GM20000 (cell line): ENCODE data around the gene FABP7.

Experiments
- DNase-seq: peaks from one replicate; pipeline ENCODE4 v3.0.0; 2012; ENCODE audit warnings: low spot score
- TF ChIP-seq, protein P1 (sequence below): IDR thresholded peaks from 2 replicates; pipeline ENCODE4 v1.5.1; 2012; ENCODE audit warnings: mild to moderate bottlenecking, control low read depth; ENCODE audit errors: extremely low read depth, missing control alignments

Gene FABP7

DNA sequence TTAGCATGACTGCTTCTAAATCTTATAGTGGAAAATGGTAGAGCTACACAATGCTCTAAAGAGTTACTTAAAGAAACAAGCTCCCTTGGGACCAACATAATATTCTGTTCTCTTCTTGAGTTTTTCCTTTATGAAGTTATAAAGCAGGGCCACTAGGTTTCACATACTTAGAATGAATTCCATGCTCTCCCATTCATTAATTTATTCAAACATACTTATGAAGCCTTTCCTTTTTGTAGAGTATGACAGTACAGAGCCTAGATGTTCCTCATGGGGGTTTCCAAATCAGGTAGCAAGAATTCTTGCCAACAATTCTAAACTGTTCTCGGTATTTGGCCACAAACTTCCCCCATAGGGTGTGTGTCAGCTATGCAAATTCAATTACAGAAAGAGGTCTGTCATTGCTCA lies 20.6 kb upstream of the FABP7 start:
- TF ChIP-seq, protein P1, sequence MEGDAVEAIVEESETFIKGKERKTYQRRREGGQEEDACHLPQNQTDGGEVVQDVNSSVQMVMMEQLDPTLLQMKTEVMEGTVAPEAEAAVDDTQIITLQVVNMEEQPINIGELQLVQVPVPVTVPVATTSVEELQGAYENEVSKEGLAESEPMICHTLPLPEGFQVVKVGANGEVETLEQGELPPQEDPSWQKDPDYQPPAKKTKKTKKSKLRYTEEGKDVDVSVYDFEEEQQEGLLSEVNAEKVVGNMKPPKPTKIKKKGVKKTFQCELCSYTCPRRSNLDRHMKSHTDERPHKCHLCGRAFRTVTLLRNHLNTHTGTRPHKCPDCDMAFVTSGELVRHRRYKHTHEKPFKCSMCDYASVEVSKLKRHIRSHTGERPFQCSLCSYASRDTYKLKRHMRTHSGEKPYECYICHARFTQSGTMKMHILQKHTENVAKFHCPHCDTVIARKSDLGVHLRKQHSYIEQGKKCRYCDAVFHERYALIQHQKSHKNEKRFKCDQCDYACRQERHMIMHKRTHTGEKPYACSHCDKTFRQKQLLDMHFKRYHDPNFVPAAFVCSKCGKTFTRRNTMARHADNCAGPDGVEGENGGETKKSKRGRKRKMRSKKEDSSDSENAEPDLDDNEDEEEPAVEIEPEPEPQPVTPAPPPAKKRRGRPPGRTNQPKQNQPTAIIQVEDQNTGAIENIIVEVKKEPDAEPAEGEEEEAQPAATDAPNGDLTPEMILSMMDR, result no peak

DNA sequence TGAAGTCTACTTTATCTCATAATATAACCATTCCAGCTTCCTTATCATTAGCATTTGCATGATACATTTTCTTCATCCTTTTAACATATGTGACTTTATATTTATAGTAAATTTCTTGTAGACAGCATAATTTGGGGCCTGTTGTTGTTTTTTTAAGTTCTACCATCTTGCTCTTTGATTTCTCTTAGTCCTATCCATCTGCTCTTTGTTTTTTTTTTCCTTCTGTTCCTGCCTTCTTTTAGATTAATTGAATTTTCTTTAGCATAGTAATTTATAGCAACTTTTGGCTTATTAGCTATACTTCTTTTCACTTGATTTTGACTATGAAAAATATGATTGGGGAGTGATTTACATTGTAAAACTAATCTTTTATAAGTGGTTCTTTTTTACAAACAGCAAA lies 19.2 kb upstream of the FABP7 start:
- TF ChIP-seq, protein P1, result no peak

More for the DNA sequence above, 20.6 kb upstream of the FABP7 start:
- no peak for DNase-seq

DNA sequence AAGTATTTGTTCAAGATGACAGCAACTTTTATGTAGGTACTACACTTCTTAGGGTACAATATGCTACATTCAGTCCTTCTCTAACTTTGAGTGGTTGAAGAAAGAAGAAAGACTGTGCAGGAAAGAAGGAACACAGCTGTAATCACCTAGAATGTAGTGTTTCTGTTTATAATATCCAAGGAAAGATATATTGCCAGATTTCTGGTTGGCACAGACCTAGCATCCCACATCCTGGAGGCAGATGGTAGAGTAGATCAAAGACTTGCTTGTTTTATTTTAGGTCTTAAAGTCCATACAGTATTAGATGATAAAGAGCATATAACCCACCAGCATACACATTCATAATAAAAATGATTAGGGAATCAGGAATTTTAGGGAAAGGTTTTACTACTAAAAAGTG lies 13.3 kb upstream of the FABP7 start:
- TF ChIP-seq, protein P1, result no peak

More for the DNA sequence above, 19.2 kb upstream of the FABP7 start:
- DNase-seq, result no peak

DNA sequence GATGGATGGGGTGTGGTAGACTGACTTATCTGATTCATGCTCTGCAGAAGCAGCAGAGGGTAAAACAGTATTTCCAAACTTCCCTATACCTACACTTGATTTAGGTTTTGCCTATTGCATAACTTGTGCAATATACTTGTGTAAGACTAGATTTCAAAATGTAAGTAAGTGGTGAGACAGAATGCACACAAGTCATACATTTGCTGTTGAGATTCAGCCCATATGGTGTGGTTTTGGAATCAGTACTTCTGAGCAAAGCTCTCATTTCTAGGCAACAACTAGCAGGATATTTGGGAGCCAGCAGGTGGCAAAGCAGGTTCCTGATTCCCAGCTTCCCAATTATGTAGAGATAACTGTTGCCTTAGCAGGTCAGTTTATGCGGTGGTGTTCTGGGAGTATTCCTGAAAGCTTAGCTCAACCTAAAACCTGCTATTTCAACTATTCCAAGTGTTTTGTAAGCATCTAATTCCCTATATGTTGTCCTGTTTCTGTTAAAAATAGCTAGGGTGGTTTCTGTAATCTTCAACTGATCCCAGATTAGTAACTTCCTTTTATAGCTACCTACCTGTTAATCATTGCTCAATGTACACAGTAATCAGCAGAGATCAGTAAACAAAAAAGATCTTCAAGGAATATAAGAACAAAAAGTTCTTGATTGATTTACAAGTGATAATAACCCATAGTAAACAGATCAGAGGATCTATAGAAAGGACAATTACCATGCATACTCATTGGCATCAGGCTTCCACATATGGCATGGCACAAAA lies 8.5 kb upstream of the FABP7 start:
- TF ChIP-seq, protein P1, result no peak
- DNase-seq, result no peak

More for the DNA sequence above, 13.3 kb upstream of the FABP7 start:
- no peak for DNase-seq

DNA sequence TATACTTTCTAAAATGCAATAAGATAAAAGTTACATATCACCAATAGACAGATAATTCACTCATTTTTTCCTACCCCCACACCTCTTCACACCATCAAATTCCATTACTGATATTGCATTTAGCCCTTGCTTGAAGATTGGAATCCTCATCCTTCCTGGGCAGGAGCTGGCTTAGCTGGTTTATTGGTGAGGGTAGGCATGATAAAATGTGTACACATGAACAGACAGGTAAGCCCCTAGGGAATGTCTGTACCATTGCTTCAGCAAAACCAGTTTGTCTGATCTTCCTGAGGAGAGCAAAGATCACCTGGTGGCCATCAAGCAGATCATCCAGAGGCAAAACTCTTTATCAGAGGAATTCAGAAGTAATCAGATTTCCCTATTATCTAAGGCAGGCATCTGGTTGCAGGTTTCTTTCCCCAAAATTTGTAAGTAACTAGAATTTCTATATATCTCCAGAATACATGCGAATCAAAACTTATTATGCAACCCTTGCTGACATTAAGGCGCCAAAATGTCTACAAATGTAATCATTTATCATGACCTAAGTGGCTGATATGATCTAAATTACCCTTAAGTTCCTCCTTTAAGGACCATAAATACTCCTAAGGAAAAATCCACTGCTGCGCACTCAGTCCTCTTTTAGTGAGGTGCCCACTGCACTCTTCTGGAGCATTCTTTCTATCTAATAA lies 6.6 kb upstream of the FABP7 start:
- no peak for DNase-seq
- TF ChIP-seq, protein P1, result no peak

DNA sequence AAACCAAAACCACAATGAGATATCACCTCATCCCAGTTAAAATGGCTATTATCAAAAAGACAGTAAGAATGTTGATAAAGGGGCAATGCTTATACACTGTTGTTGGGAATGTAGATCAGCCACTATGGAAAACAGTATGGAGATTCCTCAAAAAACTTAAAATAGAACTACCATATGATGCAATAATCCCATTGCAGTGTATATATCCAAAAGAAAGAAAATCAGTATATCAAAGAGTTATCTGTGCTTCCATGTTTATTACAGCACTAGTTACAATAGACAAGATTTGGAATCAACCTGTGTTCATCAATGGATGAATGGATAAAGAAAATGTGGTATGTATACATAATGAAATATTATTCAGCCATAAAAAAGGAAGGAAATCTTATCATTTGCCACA lies 3.5 kb upstream of the FABP7 start:
- no peak for DNase-seq
- TF ChIP-seq, protein P1, result no peak

DNA sequence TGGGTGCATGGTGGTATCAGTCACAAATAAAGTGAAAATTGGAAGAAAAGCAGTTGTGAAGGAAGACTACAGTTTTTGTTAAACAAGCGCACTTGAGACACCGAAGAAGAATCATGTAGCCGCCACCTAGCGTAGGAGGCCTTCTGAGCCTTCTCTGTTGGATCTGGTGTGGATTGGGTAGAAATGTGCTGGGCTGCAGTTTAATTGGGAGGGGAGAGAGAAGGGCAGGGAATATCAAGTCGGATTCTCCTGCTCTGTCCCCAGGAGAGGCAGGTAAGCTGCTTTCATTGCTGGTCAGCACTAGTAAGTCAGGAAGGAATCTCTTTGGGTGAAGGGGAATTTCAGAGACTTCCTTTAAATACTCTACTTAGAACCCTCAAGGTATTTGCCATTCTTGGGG lies 1.2 kb upstream of the FABP7 start:
- no peak for DNase-seq
- TF ChIP-seq, protein P1, result no peak
